ENCODE measurements around the gene ESR2.
"Not testable (repeated sequence)": the region's sequence is repeated elsewhere in the genome, so short reads cannot be mapped to it uniquely, and the experiment has no call there.

Gene ESR2

DNA sequence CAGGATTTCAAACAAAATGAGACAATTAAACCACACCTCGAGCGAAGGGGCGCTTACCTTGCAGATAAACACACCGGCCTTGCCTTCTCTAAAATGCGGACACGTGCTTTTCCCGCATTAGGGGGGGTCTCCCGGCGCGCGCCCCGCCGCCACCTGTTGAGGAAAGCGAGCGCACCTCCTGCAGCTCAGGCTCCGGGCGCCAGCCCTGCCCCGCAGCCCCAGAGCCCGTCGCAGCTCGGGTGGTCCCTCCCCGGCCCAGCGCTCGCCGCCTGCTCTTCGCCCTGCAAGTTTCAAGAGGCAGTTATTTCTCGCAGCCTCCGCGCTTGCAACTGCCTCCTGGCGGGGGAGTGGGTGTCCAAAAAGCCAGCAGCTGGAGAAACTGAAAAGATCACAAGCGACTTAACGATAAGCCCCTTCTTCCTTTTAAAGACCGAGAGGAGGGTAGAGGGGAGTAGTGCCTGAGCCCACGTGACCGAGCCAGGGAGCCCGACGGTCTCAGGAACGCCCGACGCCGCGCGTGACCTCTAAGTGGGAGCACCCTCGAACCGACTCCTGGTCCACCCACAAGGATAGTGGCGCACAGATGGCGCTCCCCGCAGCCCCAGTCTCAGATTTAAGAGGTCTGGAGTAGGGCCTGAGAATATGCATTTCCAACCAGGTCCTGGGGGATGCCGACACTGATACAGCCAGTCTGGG, at the start of gene ESR2:
TSS of gene ESR2 (minus strand) at position 396 of the 696 bp plus-strand sequence. CDS start 11,386 bp downstream, outside the sequence.
- DNase-seq (ENCODE audit: low read depth), result no peak

GRCh38 chr14:64340560-64341196, 46.5 kb upstream of the ESR2 start:
- DNase-seq (ENCODE audit: low read depth), result no peak

DNA sequence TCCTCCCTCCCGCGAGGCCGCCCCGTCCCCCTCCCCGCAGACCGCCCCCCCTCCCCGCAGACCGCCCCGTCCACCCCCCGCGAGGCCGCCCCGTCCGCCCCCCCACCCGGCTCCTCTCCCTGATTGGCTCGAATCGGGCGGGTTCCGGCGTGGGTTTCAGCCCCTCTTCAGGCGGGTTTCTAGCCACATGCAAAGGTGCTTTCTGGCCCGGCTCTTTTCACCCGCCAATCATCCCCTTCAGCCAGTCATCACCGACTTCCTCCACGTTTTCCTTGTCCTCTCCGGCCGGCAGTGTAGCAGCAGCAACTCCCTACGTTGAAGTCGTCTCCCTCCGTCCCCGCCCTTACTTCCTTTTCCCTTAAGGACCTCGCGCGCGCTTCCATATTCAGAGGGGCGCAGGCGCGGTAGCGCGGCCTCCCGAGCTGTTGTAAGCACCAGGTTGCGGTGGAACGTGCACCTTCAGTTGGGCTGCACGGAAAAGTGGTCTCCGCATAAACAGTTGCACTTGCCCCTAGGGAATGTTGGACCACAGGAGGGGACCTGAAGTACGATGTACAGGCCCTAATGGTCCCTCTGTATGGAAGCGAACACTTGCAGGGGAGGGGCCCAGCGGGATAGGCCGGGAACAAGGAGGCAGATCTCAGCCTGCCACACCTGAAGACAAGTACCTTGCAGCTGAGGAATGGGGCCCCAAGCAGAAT, 44.6 kb upstream of the ESR2 start:
- peak; percentile 91 for DNase-seq (ENCODE audit: low read depth)

- DNase-seq (ENCODE audit: low read depth), result peak; percentile 31
Observed at GRCh38 chr14:64337888-64338615, 43.9 kb upstream of the ESR2 start.

DNA sequence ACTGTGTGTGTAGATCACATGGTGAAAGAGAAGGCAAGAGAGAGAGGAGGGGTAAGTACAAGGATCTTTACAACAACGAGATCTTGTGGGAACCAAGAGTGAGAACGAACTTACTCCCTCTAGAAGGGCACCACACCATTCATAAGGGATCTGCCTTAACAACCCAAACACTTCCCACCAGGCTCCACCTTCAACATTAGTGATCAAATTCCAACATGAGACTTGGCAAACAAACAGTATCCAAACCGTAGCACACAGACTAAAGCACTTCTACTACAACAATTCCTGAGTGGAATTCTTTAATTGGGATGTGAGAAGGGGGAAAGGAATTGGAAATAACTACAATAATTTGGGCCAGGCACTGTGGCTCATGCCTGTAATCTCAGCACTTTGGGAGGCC, 35.0 kb upstream of the ESR2 start:
- DNase-seq (ENCODE audit: low read depth), result no peak

DNA sequence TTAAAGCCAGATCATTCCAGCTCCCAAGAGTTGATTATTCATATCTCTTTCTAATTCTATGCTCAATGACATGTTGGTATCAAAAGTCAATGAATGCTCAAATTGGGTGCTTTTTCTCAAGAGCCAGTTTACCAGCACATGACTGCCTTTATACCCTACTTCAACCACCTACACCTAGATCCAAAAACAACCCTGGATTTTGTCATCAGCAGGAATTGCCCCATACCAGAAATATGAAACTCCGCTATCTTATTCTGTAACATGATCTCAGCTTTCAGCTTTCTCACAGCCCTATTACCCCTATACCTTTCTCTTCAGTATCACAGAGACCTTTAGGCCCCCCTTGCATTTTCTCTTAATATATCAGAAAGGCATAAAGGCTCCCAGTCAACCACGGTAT, 32.3 kb upstream of the ESR2 start:
- DNase-seq (ENCODE audit: low read depth), result no peak

DNA sequence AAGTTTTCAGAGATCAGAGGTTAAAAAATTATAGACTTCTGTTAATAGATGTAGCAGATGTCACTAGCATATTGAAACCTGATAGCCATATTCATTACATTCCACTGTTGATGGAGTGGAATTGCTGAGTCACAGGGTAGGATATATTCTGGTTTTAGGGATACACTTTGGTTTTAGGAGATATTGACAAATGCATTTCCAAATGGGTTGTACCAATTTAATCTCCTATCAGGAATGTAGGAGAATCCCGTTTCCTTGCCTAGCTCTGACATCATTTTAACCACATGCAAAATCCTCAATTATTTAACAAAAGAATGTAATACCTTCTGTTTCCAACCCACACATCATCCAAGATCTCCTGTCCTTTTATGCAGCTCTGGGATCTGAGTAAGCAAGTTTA, 30.7 kb upstream of the ESR2 start:
- peak; percentile 24 for DNase-seq (ENCODE audit: low read depth)

DNA sequence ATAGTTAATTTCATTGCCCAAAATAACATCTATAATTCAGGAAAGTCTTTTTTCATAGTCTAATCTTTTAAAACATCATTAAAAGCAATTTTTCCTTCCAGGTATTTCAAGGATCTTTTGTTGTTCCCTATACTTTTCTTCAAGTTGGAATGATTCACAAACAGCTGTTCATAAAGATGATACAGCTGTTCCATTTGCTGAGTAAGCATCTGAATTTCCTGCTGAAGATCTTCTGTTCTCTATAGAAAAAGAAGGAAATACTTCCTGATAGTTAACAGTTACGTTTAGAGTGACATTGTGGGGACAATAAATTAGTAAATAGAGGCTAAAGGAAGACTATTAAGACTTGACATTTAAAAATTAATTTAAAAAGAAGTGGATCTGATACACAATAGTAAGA, 30.3 kb upstream of the ESR2 start:
- no peak for DNase-seq (ENCODE audit: low read depth)

DNA sequence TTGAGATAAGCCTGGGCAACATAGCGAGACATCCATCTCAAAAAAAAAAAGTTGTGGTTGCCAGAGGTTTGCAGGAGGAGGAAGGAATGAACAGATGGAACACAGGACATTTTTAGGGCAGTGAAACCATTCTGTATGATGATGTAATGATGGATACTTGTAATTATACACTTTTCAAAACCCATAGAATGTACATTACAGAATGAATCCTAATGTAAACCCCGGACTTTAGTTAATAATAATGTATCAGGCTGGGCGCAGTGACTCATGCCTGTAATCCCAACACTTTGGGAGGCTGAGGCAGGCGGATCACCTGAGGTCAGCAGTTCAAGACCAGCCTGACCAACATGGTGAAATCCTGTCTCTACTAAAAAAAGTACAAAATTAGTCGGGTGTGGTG, 26.2 kb upstream of the ESR2 start:
- DNase-seq (ENCODE audit: low read depth), result not testable (repeated sequence)

GRCh38 chr14:64318695-64319094, 24.5 kb upstream of the ESR2 start:
- DNase-seq (ENCODE audit: low read depth), result not testable (repeated sequence)

- peak; percentile 20 for DNase-seq (ENCODE audit: low read depth)
Observed at GRCh38 chr14:64303471-64303917, 9.3 kb upstream of the ESR2 start.

DNA sequence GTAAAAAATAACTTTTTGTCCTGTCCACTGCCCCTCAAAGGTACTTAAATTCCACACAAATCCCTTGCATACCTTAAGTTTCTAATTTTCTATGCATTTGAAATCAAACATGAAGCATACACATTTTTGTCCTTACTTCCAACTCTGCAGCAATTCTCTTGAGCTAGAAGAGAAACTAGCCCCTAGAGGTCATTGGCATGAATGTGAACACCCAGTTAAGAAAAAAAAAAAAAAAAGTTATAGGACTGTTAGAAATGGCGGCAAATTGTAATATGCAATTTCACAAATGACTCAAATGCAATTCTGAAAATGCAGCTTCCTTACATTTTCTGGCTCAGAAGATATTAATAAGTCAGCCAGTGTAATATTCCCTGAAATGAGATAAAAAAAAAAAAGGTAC, 4.6 kb upstream of the ESR2 start:
- no peak for DNase-seq (ENCODE audit: low read depth)

DNA sequence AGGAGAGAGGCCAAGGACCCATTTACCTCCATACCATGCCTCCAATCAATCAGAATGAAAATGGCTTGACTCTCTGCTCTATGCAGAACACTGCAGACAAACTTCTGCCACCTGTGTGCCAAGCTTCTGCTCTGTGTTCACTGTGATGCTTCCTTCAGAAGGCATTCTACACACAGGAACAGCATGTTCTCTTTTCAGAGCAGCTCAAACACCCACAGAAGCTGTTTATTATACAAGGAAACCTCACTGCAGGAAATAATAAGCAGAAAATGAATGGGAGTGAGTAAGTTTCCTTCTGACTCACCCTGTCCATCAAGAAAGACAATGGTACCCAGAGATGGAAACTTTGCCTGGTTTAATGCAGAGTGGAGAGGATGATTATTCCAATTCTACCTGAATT, 2.4 kb upstream of the ESR2 start:
- no peak for DNase-seq (ENCODE audit: low read depth)

DNA sequence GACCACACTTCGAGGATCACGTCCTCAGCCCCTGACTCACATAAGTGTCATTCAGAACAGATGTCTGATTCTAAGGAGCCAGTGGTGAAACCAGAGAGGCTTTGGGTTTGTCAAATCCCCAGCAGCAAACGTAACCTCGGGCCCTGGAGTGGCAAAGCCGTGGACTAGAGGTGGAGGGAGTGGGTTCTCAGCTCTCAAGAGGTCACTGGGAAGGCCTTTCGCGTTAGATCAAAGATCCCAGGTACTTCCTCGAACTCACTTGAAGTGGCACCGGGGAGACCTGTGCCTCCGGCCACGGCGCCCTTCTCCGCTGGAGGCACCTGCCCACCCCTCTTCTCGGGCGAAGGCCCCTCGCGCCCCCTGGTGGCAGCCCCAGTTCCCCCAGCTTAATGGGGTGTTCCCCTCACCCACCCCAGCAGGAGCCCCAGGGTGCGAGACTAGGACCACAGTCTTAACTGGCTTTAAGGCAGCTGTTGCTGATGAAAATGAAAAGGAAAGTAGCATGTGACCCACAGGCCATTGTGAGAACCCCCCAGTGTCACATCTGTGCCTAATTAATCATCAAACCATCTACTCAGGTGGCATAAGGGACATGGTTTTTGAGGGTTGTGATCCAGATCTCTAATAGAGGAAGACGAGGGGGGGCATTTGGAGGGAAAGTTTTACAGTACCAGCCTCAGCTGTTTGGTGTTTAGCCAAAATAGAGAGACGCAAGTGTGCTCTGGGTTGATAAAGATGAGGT, 672 bp upstream of the ESR2 start:
- DNase-seq (ENCODE audit: low read depth), result peak; percentile 30

DNA sequence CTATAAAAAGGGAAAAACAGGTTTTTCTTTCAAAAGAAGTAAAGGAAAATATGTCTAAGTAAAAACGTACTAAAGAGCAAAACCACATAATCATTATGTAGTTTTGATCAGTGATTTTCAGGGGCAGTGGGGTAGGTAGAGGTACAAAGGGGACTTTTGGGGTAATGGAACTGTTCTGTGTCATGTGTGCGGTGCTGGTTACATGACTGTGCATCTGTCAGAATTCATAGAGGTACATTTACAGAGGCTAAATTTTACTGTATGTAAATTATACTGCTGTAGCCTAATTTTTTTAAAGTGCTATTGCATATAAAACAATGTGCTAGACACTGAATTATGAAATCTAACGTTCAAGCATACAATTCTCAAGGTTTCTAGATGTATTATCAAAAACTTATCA, 2.0 kb downstream of the ESR2 start:
- no peak for DNase-seq (ENCODE audit: low read depth)

GRCh38 chr14:64289571-64289970, 4.6 kb downstream of the ESR2 start:
- no peak for DNase-seq (ENCODE audit: low read depth)

DNA sequence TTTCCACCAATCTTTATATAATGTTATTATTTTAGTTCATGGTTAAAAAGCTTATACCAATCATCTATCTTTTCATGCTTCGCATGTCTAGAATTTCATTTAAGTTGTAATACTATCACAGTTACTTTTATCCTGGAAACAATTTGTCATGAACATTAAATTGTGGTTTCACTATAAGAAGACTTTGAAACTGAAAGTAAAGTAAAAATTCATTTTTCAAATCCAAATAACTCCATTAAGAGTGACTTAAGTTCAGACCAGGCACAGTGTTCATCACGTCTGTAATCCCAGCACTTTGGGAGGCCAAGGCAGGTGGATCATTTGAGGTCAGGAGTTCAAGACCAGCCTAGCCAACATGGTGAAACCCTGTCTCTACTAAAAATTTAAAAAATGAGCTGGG, 12.4 kb downstream of the ESR2 start:
- no peak for DNase-seq (ENCODE audit: low read depth)

DNA sequence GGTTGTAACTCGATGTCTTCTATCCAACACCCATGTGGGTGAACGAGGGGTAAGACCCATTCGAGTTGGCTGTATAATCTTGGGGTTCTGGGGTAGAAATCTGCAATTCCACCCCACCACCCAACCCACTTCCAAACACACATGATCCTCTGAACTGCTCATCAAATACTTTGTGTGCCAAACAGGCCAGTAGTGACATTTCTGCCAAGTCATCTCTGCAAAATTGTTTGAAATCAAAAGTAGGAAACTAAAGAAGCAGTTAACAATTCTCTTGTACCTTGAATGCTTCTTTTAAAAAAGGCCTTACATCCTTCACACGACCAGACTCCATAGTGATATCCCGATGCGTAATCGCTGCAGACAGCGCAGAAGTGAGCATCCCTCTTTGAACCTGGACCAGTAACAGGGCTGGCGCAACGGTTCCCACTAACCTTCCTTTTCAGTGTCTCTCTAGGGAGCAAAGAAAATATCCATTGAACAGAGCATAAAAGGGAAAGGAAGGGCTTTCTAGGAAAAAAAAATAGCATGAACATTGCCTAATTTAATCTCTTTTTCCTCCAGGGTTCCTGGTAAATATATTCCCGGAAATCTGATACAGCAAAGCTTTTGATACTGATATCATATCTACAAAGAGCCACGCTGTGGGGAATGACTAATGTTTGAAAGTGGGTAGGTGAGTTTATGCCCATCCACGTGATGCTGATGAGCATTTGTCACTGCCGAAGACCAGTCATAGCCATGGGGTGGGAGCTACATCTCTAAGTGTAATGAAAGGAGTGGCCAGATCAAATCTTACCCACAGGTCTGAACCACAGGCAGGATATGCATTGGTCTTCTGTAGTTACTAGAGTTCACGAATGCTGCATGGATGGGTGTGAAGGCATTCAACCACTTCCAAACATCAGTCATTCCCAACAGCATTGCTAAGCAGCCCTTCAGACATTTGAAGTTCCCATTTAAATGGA, 14.2 kb downstream of the ESR2 start:
- no peak for DNase-seq (ENCODE audit: low read depth)

GRCh38 chr14:64278458-64278857, 15.7 kb downstream of the ESR2 start:
- DNase-seq (ENCODE audit: low read depth), result no peak

DNA sequence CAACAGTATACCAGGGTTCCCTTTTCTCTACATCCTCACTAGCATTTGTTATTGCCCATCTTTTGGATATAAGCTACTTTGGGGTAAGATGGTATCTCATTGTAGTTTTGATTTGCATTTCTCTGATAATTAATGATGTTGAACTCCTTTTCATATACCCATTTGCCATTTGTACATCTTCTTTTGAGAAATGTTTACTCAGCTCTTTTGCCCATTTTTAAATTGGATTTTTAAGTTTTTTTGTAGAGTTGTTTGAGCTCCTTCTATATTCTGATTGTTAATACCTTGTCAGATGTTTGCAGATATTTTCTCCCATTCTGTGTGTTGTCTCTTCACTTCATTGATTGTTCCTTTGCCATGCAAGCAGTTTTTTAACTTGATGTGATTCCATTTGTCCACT, 22.2 kb downstream of the ESR2 start:
- no peak for DNase-seq (ENCODE audit: low read depth)

DNA sequence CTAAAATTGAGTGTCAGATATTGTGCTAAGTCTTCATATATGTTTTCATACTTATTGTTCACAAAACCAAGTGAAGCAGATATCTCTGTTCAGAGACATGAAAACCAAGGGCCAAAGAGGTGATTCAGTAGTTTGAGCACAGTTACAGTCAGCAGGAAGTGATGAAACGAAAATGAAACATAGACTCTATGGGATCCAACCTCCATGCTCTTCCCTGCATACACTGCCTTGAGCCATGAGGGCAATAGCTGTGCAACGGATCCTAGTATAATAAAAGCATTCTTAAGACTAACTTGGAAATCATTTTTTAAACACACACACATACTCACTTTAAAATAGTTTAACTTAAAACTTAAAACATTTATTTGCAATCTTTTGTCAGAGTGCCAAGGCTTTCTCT, 27.9 kb downstream of the ESR2 start:
- peak; percentile 14 for DNase-seq (ENCODE audit: low read depth)
